Activated T-helper 17 cell treated with anti-CD3 and anti-CD28 coated beads, Interleukin-2, amount 50 U/mL, for 72 hours (primary cell): ENCODE results near the gene KIRREL1. TPM values are rescaled to one million over a fixed set of nuclear protein-coding genes. Genes with fewer than 3 reads are reported as not detected.
"Not testable (repeated sequence)": the region's sequence is repeated elsewhere in the genome, so short reads cannot be mapped to it uniquely, and the experiment has no call there.

Experiments used
- ATAC-seq: fragments of 150-1000 bp; cut with Tn5 transposase; replicated peaks from 2 replicates; pipeline ENCODE4 v1.10.0; 2021; ENCODE audit warnings: mild to moderate bottlenecking, moderate library complexity
- H3K27ac Mint-ChIP-seq: one replicate; pipeline ENCODE4 v1.8.0; 2022; ENCODE audit warnings: mixed read lengths
- H3K27me3 Mint-ChIP-seq: one replicate; pipeline ENCODE4 v1.8.0; 2022; ENCODE audit warnings: mixed read lengths
- H3K36me3 Mint-ChIP-seq: one replicate; pipeline ENCODE4 v1.8.0; 2022; ENCODE audit warnings: low read depth, mild to moderate bottlenecking, mixed read lengths
- H3K4me1 Mint-ChIP-seq: one replicate; pipeline ENCODE4 v1.8.0; 2022; ENCODE audit warnings: mixed read lengths
- H3K4me3 Mint-ChIP-seq: one replicate; pipeline ENCODE4 v1.8.0; 2022; ENCODE audit warnings: mild to moderate bottlenecking, mixed read lengths
- H3K9me3 Mint-ChIP-seq: one replicate; pipeline ENCODE4 v1.8.0; 2022; ENCODE audit warnings: mixed read lengths
- total RNA-seq, 2 donors: library from RNA; stranded (reverse); gene quantifications; one replicate each; pipeline ENCODE4 v1.2.3, GENCODE V29; 2022

Gene KIRREL1
- total RNA-seq, 2 donors from 2014 or later, result 0.08 TPM; not detected in 1

GRCh38 chr1:158118713-158119402 is 125.4 kb downstream of the KIRREL1 start:
- H3K27me3 Mint-ChIP-seq, result peaks cover 43% of the 10 kb centered on the region

DNA sequence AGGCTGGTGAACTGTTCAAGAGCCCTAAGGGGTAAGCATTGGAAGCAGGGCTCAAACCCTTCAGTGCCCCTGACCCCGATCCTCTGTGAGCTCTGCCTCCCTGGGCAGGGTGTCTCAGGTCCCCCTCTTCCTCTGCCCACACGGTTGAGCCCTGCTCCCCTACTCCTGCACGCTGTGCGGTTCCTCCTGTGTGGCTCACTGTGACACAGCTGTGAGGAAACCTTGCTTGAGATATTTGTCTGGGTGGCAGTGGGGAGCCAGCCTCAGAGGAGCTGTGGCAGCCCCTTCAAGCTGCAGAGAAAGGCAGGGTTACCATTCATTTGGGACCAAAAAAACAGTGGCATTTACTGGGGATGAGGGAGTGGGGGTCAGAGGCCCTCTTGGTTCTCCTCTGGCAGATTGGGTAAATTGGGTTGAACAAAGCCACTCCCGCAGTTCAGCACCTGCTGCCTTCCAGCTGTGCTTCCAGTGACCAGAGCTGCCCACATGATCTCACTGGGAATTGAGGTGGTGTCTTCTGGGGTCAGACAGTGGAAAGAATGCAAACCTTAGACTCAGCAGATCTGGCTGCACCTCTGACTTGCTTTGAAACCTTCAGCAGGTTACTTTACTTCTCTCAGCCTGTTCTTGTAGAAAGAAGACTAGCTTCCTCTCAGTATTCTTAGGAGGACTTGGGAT is 126.7 kb downstream of the KIRREL1 start:
- no peaks in the 10 kb centered on the region for H3K9me3 Mint-ChIP-seq
- no peak overlapping the region for H3K27ac Mint-ChIP-seq
- H3K36me3 Mint-ChIP-seq, result no peaks in the 10 kb centered on the region
- H3K4me1 Mint-ChIP-seq, result peaks cover 4% of the 10 kb centered on the region
- H3K4me3 Mint-ChIP-seq, result no peak overlapping the region
- peaks cover 49% of the 10 kb centered on the region for H3K27me3 Mint-ChIP-seq
- ATAC-seq, result no peak

More at GRCh38 chr1:158118713-158119402, 125.4 kb downstream of the KIRREL1 start:
- H3K4me3 Mint-ChIP-seq, result no peak overlapping the region
- H3K27ac Mint-ChIP-seq, result no peak overlapping the region
- peaks cover 3% of the 10 kb centered on the region for H3K4me1 Mint-ChIP-seq
- ATAC-seq, result no peak
- no peaks in the 10 kb centered on the region for H3K9me3 Mint-ChIP-seq
- no peaks in the 10 kb centered on the region for H3K36me3 Mint-ChIP-seq

DNA sequence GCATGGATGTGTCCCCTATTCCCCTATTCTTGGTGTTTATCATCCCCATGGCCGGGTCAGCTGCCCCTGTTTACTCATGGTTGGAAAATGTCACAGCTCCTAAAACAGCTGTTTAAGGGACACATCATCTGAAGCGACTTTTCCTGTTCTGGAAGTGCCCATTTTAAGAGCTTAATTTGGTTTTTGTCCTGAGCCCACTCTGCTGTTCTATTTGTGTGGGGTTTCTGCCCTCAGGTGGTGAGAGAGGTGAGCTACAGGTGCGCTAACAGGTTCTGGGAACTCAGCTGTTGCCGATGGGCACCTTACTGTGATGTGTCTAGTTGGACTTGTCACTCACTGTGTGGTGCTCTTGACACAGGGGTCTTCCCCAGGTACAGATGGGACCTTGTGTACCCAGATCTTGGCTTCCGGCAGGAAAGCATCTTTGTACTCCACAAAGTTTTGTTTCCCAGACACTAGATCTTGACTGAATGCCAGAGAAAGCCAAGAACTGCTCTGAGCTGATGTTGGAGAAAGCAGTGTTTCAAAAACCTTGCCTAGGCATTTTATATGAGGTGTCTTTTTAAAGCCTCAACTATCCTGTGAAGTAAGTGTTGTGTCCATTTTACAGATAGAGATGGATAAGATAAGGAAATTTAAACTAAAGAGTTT is 128.3 kb downstream of the KIRREL1 start:
- Mint-ChIP-seq H3K27me3 (peaks cover 40% of the 10 kb centered on the region), H3K27ac (no peak overlapping the region), H3K4me1 (peaks cover 5% of the 10 kb centered on the region), H3K9me3 (no peaks in the 10 kb centered on the region), H3K36me3 (no peaks in the 10 kb centered on the region), H3K4me3 (no peak overlapping the region)
- peak; percentile 25 for ATAC-seq

DNA sequence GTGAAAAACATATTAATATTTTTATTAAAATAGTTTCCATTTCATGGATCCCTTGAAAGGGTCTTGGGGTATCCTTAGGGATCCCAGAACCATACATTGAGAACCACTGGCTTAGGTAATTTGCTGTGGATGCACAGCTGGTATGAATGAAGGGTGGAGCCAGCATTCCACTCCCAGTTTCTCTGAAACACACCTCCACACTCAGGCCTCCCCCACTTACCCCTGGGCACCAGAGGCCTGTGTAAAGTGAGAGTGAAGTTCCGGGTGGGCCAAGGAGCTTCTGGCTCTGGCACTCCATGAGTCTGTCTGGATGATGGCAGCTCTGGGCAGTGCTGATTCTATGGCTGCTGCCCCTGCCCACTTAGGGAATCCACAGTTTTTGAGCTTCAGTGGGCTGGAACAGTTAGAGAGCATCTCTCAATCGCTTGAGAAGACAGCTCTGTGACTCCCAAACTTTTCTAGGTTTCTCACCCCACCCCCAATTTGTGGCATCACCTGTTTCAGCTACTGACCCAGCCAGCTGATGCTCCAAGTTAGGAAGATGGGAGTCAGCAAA is 129.5 kb downstream of the KIRREL1 start:
- H3K4me3 Mint-ChIP-seq, result no peak overlapping the region
- peaks cover 46% of the 10 kb centered on the region for H3K27me3 Mint-ChIP-seq
- ATAC-seq, result no peak
- H3K9me3 Mint-ChIP-seq, result no peaks in the 10 kb centered on the region
- H3K27ac Mint-ChIP-seq, result no peak overlapping the region
- H3K4me1 Mint-ChIP-seq, result peaks cover 5% of the 10 kb centered on the region
- H3K36me3 Mint-ChIP-seq, result no peaks in the 10 kb centered on the region

- Mint-ChIP-seq H3K9me3 (no peaks in the 10 kb centered on the region), H3K27me3 (peaks cover 39% of the 10 kb centered on the region), H3K27ac (no peak overlapping the region), H3K4me1 (peaks cover 5% of the 10 kb centered on the region), H3K4me3 (no peak overlapping the region), H3K36me3 (no peaks in the 10 kb centered on the region)
- no peak for ATAC-seq
Measured at GRCh38 chr1:158124034-158124433, 130.6 kb downstream of the KIRREL1 start.

DNA sequence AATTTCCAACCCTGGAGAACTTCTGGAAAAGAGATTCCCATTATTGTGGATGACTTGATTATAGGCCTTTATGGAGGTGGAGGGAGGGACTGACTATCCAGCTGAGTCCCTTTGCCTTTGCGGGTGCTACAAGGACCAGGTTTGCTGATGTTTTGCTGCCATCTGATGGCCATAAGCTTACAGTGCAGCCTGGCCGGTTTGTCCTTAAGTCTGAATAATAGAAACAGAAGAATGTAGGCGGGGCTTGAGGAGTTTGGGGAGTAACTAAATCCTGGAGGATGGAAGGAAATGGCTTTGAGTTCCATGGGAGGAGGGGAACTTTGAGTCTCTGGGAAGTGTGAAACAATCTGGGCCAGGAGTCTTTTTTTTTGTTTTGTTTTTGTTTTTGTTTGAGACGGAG is 131.6 kb downstream of the KIRREL1 start:
- Mint-ChIP-seq H3K4me1 (peaks cover 5% of the 10 kb centered on the region), H3K27ac (no peak overlapping the region), H3K36me3 (no peaks in the 10 kb centered on the region), H3K4me3 (no peak overlapping the region), H3K27me3 (peaks cover 35% of the 10 kb centered on the region), H3K9me3 (no peaks in the 10 kb centered on the region)
- peak; percentile 77 for ATAC-seq

DNA sequence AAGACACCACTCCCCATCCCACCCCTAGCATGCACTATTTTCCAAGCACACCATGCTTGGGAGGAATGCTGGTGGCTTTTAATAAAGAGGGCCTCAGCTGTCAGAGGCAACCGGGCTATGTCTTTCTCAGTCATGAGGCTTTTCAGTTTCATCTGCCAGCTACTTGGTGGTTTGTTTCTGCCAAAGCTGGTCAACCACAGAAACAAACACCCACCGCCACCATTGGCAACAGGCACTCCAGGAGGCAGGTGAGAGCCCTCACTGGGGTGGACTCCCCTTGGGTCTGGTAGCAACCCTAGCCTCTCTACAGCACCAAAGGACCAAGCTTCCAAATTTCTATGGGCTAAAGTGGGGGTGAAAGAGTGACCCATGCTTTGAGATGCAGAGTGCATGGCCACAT is 133.0 kb downstream of the KIRREL1 start:
- H3K4me3 Mint-ChIP-seq, result no peak overlapping the region
- peak; percentile 43 for ATAC-seq
- peaks cover 5% of the 10 kb centered on the region for H3K4me1 Mint-ChIP-seq
- H3K36me3 Mint-ChIP-seq, result no peaks in the 10 kb centered on the region
- H3K9me3 Mint-ChIP-seq, result no peaks in the 10 kb centered on the region
- H3K27me3 Mint-ChIP-seq, result peaks cover 25% of the 10 kb centered on the region
- H3K27ac Mint-ChIP-seq, result no peak overlapping the region

GRCh38 chr1:158128531-158128930 is 135.1 kb downstream of the KIRREL1 start:
- not testable (repeated sequence) for ATAC-seq, H3K27ac Mint-ChIP-seq, H3K4me3 Mint-ChIP-seq, H3K9me3 Mint-ChIP-seq, H3K36me3 Mint-ChIP-seq, H3K4me1 Mint-ChIP-seq
- peaks cover 25% of the 10 kb centered on the region for H3K27me3 Mint-ChIP-seq

GRCh38 chr1:158131217-158131616 is 137.8 kb downstream of the KIRREL1 start:
- H3K9me3 Mint-ChIP-seq, result no peaks in the 10 kb centered on the region
- no peak overlapping the region for H3K27ac Mint-ChIP-seq
- no peak for ATAC-seq
- peaks cover 9% of the 10 kb centered on the region for H3K27me3 Mint-ChIP-seq
- no peaks in the 10 kb centered on the region for H3K36me3 Mint-ChIP-seq
- no peak overlapping the region for H3K4me3 Mint-ChIP-seq
- H3K4me1 Mint-ChIP-seq, result no peaks in the 10 kb centered on the region

- Mint-ChIP-seq H3K27me3 (peaks cover 3% of the 10 kb centered on the region), H3K36me3 (no peaks in the 10 kb centered on the region), H3K27ac (no peak overlapping the region), H3K9me3 (no peaks in the 10 kb centered on the region), H3K4me3 (no peak overlapping the region), H3K4me1 (no peaks in the 10 kb centered on the region)
- ATAC-seq, result no peak
Measured at GRCh38 chr1:158140764-158141192, 147.3 kb downstream of the KIRREL1 start.

DNA sequence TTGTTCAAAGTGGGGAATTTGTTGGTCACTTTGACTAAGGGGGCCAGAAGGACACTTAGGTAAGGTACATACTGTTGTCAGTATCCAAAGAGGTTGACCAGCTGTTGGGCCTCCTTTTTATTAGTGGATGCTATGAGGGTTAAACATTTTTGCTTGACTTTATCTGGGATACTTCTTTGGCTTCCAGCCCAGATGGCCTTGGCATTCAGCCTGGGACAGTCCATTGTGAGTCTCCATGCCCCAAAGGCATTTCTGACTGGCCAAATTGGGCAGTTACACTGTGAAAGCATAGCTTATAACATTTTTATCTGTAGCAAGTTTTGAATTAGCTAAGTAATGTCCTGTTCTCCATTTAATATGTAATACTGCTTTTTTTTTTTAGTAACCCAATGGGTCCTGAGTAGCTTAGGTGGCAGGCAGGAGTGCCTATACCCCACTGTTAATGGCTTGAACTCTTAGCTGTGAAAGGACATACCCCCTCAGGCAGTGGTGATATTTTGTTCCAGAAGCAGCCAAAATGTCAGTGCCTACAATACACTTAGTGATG is 151.8 kb downstream of the KIRREL1 start:
- Mint-ChIP-seq H3K36me3 (no peaks in the 10 kb centered on the region), H3K27ac (no peak overlapping the region), H3K27me3 (no peaks in the 10 kb centered on the region), H3K4me1 (peaks cover 18% of the 10 kb centered on the region), H3K9me3 (peaks cover 10% of the 10 kb centered on the region), H3K4me3 (no peak overlapping the region)
- no peak for ATAC-seq

GRCh38 chr1:158146165-158146564 is 152.7 kb downstream of the KIRREL1 start:
- Mint-ChIP-seq H3K27ac (no peak overlapping the region), H3K36me3 (no peaks in the 10 kb centered on the region), H3K4me3 (no peak overlapping the region), H3K9me3 (peaks cover 12% of the 10 kb centered on the region), H3K4me1 (peaks cover 22% of the 10 kb centered on the region), H3K27me3 (no peaks in the 10 kb centered on the region)
- ATAC-seq, result no peak

- Mint-ChIP-seq H3K4me1 (peaks cover 22% of the 10 kb centered on the region), H3K9me3 (peaks cover 12% of the 10 kb centered on the region), H3K36me3 (no peaks in the 10 kb centered on the region), H3K4me3 (no peak overlapping the region), H3K27ac (no peak overlapping the region), H3K27me3 (no peaks in the 10 kb centered on the region)
- no peak for ATAC-seq
Measured at GRCh38 chr1:158146739-158147138, 153.3 kb downstream of the KIRREL1 start.

DNA sequence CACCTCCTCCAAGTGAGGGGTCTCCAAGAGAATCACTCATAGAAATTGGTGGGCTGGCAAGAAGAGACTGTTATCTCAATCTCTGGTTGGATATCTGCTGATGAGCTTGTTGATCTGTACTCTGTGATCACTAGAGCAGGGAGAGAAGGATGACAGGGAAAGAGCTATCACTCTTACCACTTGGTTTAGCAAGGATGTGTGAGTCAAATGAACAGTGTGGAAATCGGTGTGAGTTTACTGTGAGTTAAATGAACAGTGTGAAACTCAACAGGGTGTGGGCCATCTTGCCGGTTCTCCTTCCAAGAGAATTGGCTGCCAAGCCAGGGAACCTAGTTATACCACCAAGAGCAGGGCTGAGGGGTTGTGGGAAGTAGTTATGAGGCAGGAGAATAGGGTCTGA is 154.0 kb downstream of the KIRREL1 start:
- H3K27ac Mint-ChIP-seq, result no peak overlapping the region

More for the DNA sequence above, 154.0 kb downstream of the KIRREL1 start:
- Mint-ChIP-seq H3K4me3 (no peak overlapping the region), H3K9me3 (peaks cover 12% of the 10 kb centered on the region), H3K27me3 (no peaks in the 10 kb centered on the region), H3K36me3 (no peaks in the 10 kb centered on the region), H3K4me1 (peaks cover 22% of the 10 kb centered on the region)
- no peak for ATAC-seq
